ENCODE results near the gene MAPK7.

The MAPK7 gene

DNA sequence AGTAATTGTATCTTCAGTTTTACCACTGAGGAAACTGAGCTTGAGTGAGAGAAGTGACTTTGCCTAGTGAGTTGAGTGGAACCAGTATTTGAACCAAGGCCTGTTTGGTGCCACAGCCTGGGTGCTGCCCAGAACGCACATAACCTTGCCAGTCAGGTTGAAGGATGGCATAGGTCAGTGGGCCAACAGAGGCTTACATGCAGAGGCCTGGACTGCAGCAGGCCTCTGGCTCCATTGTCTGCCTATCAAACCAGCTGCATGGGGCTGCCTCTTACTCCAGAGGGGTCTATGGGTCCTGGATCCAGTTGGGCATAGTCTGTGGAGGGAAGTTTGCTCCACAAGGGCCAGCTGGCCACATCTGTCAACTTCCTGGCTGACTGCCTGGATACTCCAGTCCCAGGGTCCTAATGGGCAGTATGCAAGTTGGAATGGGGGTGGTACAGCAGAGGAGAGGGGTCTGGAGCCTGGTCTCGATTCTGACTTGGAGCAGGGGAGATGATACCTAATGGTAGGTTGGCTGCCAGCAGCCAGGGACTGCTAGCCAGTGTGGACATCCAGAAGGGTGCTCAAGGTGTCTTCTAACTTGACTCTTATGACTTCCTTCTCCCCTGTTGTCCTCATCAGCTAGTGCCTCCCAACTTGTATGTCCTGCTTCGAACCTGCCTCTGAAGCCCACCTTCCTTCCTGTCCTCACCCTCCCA is 21.6 kb downstream of the MAPK7 start:
- DNase-seq (ENCODE audit: low read depth) = no peak

DNA sequence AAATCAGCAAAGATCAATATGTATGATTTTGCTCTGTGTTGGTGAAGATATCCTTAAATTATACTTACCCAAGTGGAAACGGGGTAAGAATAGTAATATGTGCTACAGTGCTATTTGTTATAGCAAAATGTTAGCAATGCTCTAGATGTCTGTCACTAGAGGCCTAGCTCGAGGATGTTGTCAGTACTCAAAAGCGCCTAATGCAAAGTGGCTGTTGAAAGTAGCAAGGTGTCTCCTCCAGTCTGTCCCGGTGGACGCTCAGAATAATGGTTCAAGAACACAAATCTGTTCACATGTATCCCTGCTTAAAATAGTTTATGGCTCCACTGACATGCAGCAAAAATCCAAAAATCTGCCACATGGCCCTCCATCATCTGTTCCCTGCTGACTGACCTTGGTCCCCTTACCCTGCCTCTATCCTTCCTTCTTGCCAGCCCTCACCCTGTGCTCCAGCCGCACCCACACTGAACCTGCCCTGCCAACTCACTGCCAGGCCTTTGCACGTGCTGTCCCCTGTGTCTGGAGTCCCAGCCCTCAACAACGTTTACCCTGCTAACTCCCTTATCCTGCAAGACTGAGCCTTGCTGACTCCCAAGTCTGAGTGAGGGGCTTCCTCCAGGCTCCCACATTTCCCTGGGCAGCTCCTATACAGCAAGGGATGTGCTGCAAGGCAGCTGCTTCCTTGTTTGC is 23.2 kb downstream of the MAPK7 start:
- no peak for DNase-seq (ENCODE audit: low read depth)

- DNase-seq (ENCODE audit: low read depth) = no peak
Measured at GRCh38 chr17:19402171-19402570, 23.9 kb downstream of the MAPK7 start.

- DNase-seq (ENCODE audit: low read depth) = no peak
Measured at GRCh38 chr17:19403021-19403420, 24.7 kb downstream of the MAPK7 start.

GRCh38 chr17:19404264-19404663 is 26.0 kb downstream of the MAPK7 start:
- DNase-seq (ENCODE audit: low read depth) = no peak

DNA sequence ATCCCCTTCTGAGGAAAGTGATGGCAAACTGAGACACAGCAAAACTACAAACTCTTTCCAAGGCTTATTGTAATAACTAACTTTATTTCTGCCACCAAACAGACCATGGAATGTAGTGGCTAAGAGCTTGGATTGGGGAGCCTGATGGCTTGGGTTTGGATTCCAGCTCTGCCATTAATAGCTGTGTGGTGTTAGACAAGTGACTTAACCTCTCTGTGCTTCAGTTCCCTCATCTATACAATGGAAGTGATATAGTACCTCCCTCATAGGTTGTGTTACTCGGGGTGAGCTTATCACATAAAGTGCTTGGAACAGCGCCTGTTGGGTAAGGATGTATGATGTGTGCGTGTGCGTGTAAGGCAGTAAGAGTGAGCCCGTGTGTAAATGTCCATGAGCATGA is 26.8 kb downstream of the MAPK7 start:
- DNase-seq (ENCODE audit: low read depth) = no peak

DNA sequence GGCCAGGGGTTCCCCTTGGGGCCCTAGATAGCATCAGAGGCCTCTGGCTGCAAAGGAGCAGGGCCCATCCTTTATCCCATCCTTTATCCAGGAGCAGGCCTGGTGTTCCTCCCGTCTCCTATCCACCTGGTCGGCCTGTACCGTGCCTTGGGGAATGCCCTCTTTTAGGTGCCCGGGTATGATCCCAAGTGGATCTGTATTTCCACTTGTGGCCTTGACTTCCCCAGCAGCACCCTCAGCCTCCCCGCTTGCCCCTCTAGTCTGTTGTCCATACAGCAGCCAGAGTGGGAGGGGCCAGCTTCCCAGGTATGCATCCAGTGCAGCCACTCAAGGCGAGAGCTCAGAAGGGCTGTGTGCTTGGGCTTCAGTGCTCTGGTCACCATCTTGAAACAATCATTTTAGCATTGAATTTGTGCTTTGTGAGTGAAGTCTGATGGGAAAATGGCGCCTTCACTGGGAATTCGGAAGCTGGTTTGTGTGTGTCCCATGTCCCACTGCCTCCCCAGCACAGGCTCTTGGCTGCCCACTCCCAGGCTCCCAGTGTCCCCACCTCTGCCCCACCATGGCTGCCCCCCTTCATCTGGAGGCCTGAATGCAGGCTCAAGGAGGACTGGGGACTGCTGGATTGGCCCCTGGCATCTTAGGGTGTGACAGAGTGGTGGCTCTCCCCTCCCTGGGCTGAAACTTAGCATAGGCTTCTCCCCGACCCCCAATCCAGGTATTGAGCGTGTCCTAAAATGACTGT is 29.5 kb downstream of the MAPK7 start:
- DNase-seq (ENCODE audit: low read depth) = no peak

DNA sequence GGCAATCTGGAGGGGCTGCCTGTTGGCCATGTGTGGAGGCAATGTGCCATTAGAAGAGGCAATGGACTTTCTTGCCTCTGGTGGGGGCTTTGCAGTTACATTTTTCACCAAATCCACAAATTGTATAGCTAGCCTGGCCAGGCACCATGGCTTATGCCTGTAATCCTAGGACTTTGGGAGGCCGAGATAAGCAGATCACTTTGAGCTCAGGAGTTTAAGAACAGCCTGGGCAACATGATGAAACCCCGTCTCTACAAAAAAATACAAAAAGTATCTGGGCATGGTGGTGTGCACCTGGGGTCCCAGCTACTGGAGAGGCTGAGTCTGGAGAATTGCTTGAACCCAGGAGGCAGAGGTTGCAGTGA is 30.0 kb downstream of the MAPK7 start:
- DNase-seq (ENCODE audit: low read depth) = no peak

DNA sequence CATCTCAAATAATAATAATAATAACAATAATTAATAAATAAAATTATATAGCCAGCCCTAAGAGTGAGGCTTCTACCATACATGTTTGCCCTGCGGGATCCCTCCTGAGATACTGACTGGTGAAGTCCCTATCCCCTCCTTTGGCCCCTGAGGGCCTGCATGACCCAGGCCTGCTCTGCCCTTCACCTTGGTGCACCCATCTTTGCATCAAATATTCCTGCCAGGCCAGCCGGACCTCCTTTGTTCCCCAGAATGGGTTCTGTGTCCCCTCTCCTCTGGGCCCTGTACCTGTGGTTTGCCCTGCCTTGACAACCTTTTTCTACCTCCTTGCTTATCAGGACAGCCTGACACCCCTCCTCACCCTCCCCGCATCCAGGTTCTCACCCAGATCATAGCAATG is 30.8 kb downstream of the MAPK7 start:
- no peak for DNase-seq (ENCODE audit: low read depth)

DNA sequence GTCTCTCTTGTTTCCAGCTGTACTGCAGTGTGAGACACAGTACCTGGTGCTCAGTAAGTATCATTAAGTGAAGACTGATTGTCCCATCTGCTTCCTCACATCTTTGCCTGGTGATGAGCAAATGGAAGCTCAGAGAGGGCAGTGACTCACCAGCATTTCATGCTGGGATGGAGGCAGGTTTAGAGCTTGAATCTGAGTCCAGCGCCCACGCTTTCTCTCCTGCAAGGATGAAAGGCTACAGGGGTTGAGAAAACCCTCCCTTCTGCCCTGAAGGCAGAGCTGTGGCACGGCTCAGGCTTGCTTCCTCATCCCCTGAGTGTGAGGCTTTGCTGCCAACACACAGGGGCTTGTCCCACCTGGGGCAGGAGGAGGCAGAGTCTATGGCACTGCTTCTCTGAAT is 31.2 kb downstream of the MAPK7 start:
- no peak for DNase-seq (ENCODE audit: low read depth)

DNA sequence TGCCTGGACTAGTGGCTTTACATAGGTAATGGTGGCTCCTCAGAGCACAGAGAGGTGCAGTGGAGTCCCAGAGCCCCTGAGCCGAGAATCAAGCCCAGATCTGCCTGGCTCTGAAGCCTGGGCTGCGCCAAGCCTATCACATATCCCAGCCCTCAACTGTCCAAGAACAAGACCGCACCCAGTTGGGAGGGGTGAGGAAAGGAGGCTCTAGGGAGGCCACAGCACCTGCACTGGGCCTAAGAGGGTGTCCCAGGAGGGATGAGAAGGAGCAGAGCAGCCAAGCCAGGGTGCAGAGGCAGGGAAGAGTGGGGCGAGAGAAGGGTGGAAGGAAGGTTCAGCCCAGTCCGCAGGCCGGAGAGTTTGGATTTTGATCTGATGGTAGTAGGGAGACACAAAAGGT is 31.8 kb downstream of the MAPK7 start:
- no peak for DNase-seq (ENCODE audit: low read depth)

- DNase-seq (ENCODE audit: low read depth) = no peak
Measured at GRCh38 chr17:19410875-19411620, 32.8 kb downstream of the MAPK7 start, which contains the start of gene RNF112. RNF112 (plus strand) TSS chr17:19411232; CDS start chr17:19411409, 177 bp downstream.

GRCh38 chr17:19411631-19412030 is 33.3 kb downstream of the MAPK7 start:
- no peak for DNase-seq (ENCODE audit: low read depth)

GRCh38 chr17:19412510-19412909 is 34.2 kb downstream of the MAPK7 start:
- DNase-seq (ENCODE audit: low read depth) = no peak

DNA sequence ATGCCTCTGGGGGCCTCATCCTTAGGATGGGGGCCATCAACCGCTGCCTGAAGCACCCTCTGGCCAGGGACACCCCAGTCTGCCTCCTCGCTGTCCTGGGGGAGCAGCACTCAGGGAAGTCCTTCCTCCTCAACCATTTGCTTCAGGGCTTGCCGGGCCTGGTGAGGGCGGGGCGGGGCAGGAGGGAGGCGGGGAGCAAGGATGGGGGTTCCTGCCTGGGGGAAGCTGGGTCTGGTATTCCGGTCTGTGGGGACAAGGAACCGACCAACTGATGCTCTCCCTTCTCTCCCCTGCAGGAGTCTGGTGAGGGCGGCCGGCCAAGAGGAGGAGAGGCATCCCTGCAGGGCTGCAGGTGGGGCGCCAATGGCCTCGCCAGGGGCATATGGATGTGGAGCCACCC is 34.7 kb downstream of the MAPK7 start:
- DNase-seq (ENCODE audit: low read depth) = no peak

DNA sequence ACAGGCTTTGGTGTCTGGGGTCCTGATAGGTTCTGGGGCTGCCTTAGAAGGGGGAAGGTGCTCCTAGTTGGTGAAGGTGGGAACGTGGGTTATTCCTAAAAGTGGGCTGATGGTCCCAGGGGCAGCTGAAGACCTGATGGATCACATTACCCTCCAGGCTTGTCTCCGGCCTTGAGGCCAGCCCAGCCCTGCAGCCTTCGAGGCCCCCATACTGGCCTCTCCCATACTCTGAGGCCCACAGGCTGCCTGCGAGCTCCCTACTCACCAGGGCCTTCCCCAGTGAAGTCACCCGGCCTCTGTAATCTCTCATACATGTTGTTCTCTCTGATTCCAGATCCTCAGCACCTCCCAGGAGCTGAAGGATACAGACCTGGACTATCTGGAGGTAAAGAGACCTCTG is 35.5 kb downstream of the MAPK7 start:
- DNase-seq (ENCODE audit: low read depth) = no peak

GRCh38 chr17:19414396-19415280 is 36.3 kb downstream of the MAPK7 start:
- no peak for DNase-seq (ENCODE audit: low read depth)

DNA sequence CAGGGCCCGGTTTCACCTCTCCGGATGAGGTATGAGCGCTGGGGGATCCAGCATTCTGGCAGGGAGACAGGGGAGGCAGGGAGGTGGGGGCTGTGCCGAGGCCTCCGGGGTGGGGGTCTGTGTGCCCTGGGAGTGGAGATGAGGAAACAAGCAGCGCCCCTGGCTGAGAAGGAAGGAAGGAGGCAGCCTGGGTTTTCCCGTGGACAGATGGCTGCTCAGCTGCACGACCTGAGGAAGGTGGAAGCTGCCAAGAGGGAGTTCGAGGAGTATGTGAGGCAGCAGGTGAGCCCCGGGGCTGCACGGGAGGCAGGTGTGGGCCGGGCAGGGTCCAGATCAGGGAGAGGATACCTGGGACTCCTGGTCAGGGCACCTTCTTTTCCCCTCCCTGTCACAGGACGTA is 37.0 kb downstream of the MAPK7 start:
- no peak for DNase-seq (ENCODE audit: low read depth)

DNA sequence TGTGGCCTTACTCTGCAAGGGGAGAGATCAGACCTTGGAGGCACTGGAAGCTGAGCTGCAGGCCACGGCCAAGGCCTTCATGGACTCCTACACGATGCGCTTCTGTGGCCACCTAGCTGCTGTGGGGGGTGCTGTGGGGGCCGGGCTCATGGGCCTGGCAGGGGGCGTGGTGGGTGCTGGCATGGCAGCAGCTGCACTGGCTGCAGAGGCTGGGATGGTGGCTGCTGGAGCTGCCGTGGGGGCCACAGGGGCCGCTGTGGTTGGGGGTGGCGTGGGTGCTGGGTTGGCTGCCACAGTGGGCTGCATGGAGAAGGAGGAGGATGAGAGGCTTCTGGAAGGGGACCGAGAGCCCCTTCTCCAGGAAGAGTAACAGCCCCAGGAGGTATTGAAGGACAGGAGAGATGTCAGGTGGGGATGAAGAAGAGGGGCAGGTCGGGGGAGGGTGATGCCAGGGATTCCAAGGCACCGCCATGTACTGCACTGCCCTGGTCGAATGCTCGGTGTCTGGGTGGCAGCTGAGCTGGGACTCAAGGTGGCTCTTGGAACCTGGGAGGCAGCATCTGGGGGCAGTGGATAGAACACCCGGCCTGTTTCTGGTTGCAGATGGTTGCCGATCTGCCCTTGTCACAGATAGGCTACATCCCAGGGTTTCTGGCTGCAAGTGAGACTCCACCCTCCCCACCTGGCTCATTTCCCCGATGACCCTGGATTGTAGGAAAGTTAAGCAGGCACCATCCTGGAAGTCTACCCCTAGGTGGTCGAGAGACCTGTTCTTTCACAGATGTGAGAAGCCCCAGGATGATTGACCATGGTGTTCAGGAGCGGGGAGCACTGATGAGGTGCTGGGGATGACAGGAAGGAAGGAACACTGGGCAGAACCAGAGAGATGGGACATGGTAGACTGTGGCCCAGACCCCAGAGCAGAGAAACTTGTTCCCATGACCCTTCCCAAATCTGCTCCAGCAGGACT is 37.8 kb downstream of the MAPK7 start:
- no peak for DNase-seq (ENCODE audit: low read depth)

GRCh38 chr17:19417611-19418010 is 39.3 kb downstream of the MAPK7 start:
- DNase-seq (ENCODE audit: low read depth) = no peak

All from stimulated activated CD8-positive, alpha-beta memory T cell treated with anti-CD3 and anti-CD28 coated beads, Interleukin-7, amount 100 ng/mL, for 24 hours (primary cell).